GM12878 (cell line): ENCODE results near the gene IL16. TPM values are rescaled to one million over a fixed set of nuclear protein-coding genes. Genes with fewer than 3 reads are reported as not detected.
A peak's percentile ranks its signal among the peaks of the same experiment; 100 is the strongest.

Experiments used
- ATAC-seq: fragments of 200-7000 bp; cut with Tn5 transposase; 3 replicates; pipeline ENCODE4 v1.9.1; 2020; ENCODE audit warnings: mild to moderate bottlenecking, moderate library complexity
- BruUV-seq: library from RNA; stranded (reverse); fragments of 400-500 nt; replicated peaks from 2 replicates; lab custom pipeline; 2021; lab: Mats Ljungman, UMichigan
- CTCF ChIA-PET: fragments of 300-600 bp; sonication (Branson Sonifier 250); formaldehyde crosslinking; extraction: SDS; loops from one replicate; lab custom pipeline; 2021; ENCODE audit warnings: inconsistent platforms; lab: Yijun Ruan, JAX
- POLR2A ChIA-PET: fragments of 350-600 bp; formaldehyde crosslinking; extraction: SDS; loops from one replicate; lab custom pipeline; 2021; ENCODE audit warnings: inconsistent platforms; lab: Charles Lee
- RAD21 ChIA-PET: fragments of 300-600 bp; sonication (Branson Sonifier 250); formaldehyde crosslinking; loops from one replicate; lab custom pipeline; 2023; ENCODE audit warnings: antibody characterized with exemption; ENCODE audit not compliant: unreplicated experiment; lab: Charles Lee
- SMC1A ChIA-PET: fragments of 300-600 bp; sonication (Branson Sonifier 250); formaldehyde crosslinking; loops from one replicate; lab custom pipeline; 2023; ENCODE audit not compliant: unreplicated experiment, uncharacterized antibody; lab: Charles Lee
- DNase-seq: peaks from one replicate; pipeline ENCODE4 v3.0.0-alpha.2; 2011; ENCODE audit warnings: low read depth, low spot score
- FAIRE-seq: peaks from 3 replicates; lab custom pipeline; 2011; peaks lifted over from hg19 to GRCh38; lab: Jason Lieb, UNC
- H2AFZ ChIP-seq: 2 replicates; pipeline ENCODE4 v1.6.0; 2011; ENCODE audit warnings: low read depth, low read length, control low read depth; ENCODE audit not compliant: control insufficient read depth
- H3K27ac ChIP-seq: 2 replicates; pipeline ENCODE4 v1.5.1; 2011; ENCODE audit warnings: control low read depth; ENCODE audit not compliant: control insufficient read depth, insufficient read depth
- H3K27me3 ChIP-seq, 2 experiments: replicated peaks in 1 of 2; 2 replicates each; pipeline versions ENCODE4 v1.6.0 to v1.6.1; 2011; ENCODE audit warnings: low read length in 1 of 2; ENCODE audit not compliant: control insufficient read depth in 2 of 2, insufficient read depth in 2 of 2
- H3K36me3 ChIP-seq, 2 experiments: 2 replicates each; pipeline ENCODE4 v1.5.1; 2011; ENCODE audit warnings: low read length in 1 of 2; ENCODE audit not compliant: control insufficient read depth in 2 of 2, insufficient read depth in 2 of 2
- H3K4me1 ChIP-seq: 2 replicates; pipeline ENCODE4 v1.6.1; 2011; ENCODE audit warnings: mild to moderate bottlenecking, low read length, moderate library complexity, mixed read lengths; ENCODE audit not compliant: control insufficient read depth, insufficient read depth
- H3K4me2 ChIP-seq: 2 replicates; pipeline ENCODE4 v1.6.0; 2011; ENCODE audit warnings: control low read depth; ENCODE audit not compliant: control insufficient read depth, insufficient read depth
- H3K4me3 ChIP-seq: fragments of 200-600 bp; sonication (generic); 2 replicates; pipeline ENCODE4 v1.5.1; 2016
- H3K79me2 ChIP-seq: 2 replicates; pipeline ENCODE4 v1.6.0; 2011; ENCODE audit warnings: low read length; ENCODE audit not compliant: control insufficient read depth, insufficient read depth
- H3K9ac ChIP-seq: 2 replicates; pipeline ENCODE4 v1.8.0; 2011; ENCODE audit warnings: low read length, control low read depth, mixed read lengths; ENCODE audit not compliant: control insufficient read depth, insufficient read depth
- H3K9me3 ChIP-seq: replicated peaks from 3 replicates; pipeline ENCODE4 v1.5.1; 2011; ENCODE audit warnings: mild to moderate bottlenecking, low read length; ENCODE audit not compliant: control insufficient read depth, insufficient read depth
- H4K20me1 ChIP-seq: 2 replicates; pipeline ENCODE4 v1.6.0; 2011; ENCODE audit not compliant: control insufficient read depth, insufficient read depth
- ASH2L ChIP-seq: fragments of 300-600, 200-600 bp; sonication (generic); IDR thresholded peaks from 2 replicates; pipeline ENCODE4 v1.6.1; 2017; ENCODE audit warnings: low read depth, mild to moderate bottlenecking, borderline replicate concordance
- ATF7 ChIP-seq: fragments of 450-650 bp; IDR thresholded peaks from 2 replicates; pipeline ENCODE4 v1.6.1; 2016; ENCODE audit warnings: low read depth, mild to moderate bottlenecking
- BCL3 ChIP-seq: IDR thresholded peaks from 2 replicates; pipeline ENCODE4 v1.6.1; 2011; ENCODE audit warnings: borderline replicate concordance, low read depth, mild to moderate bottlenecking, moderate library complexity, low read length; ENCODE audit not compliant: insufficient read depth, poor library complexity, severe bottlenecking
- BHLHE40 ChIP-seq, 2 experiments: fragments of 450-650 bp in 1 of 2; IDR thresholded peaks; 2 replicates each; pipeline ENCODE4 v1.6.1; 2011 to 2017; ENCODE audit warnings: low read depth in 2 of 2, borderline replicate concordance in 1 of 2, improper control_type of control experiment in 1 of 2, low read length in 1 of 2, mild to moderate bottlenecking in 1 of 2
- E2F8 ChIP-seq: fragments of 450-650 bp; IDR thresholded peaks from 2 replicates; pipeline ENCODE4 v1.6.1; 2018; ENCODE audit warnings: mild to moderate bottlenecking, low read depth, moderate library complexity; ENCODE audit not compliant: partially characterized antibody
- EED ChIP-seq: sonication (generic); IDR thresholded peaks from 2 replicates; pipeline ENCODE4 v1.6.1; 2016; ENCODE audit warnings: antibody characterized with exemption, low read depth
- IRF4 ChIP-seq: IDR thresholded peaks from 2 replicates; pipeline ENCODE4 v1.6.1; 2011; ENCODE audit warnings: low read depth, low read length
- KAT2A ChIP-seq: conservative IDR thresholded peaks from 2 replicates; pipeline ENCODE4 v1.6.1; 2011; ENCODE audit warnings: low read depth, low read length; ENCODE audit not compliant: control insufficient read depth
- MTA2 ChIP-seq: fragments of 450-650 bp; IDR thresholded peaks from 2 replicates; pipeline ENCODE4 v1.6.1; 2016; ENCODE audit warnings: low read depth, mild to moderate bottlenecking, moderate library complexity
- NR2F1 ChIP-seq: fragments of 450-650 bp; conservative IDR thresholded peaks from 2 replicates; pipeline ENCODE4 v1.6.1; 2017; ENCODE audit warnings: mild to moderate bottlenecking
- POLR2AphosphoS2 ChIP-seq: IDR thresholded peaks from 2 replicates; pipeline ENCODE4 v1.6.1; 2011; ENCODE audit warnings: low read depth, mild to moderate bottlenecking, low read length, improper control_type of control experiment, moderate library complexity
- TBL1XR1 ChIP-seq: IDR thresholded peaks from 2 replicates; pipeline ENCODE4 v1.6.1; 2012; ENCODE audit warnings: low read depth, low read length, improper control_type of control experiment
- TCF3 ChIP-seq: IDR thresholded peaks from 2 replicates; pipeline ENCODE4 v1.6.1; 2012; ENCODE audit warnings: low read depth, mild to moderate bottlenecking, low read length, borderline replicate concordance; ENCODE audit not compliant: insufficient read depth
- YBX1 ChIP-seq: fragments of 450-650 bp; IDR thresholded peaks from 2 replicates; pipeline ENCODE4 v1.6.1; 2016; ENCODE audit warnings: antibody characterized with exemption
- ZBTB4 ChIP-seq: fragments of 450-650 bp; formaldehyde crosslinking; IDR thresholded peaks from 2 replicates; pipeline ENCODE4 v1.4.0; 2022; ENCODE audit warnings: mild to moderate bottlenecking, moderate library complexity
- WGBS: methylation state at CpG from one replicate; pipeline ENCODE4 v1.1.6; 2016; ENCODE audit warnings: low lambda C conversion rate; ENCODE audit not compliant: insufficient replicate concordance, insufficient coverage; ENCODE audit errors: missing lambda C conversion rate; 5-methylcytosine and 5-hydroxymethylcytosine counted together
- in situ Hi-C: fragments of 300-500 bp; cut with MboI; formaldehyde crosslinking; loops from 9 replicates; pipeline ENCODE4 v1.14.3; 2018; ENCODE audit warnings: mixed read lengths
- intact Hi-C: fragments of 100-400 bp; cut with micrococcal nuclease; formaldehyde crosslinking; loops from one replicate; pipeline ENCODE4 v1.14.2; 2022; ENCODE audit not compliant: unreplicated experiment
- polyA plus RNA-seq, 11 experiments: library from polyadenylated mRNA; depleted of rRNA in 4 of 11; unstranded in 6 of 11; stranded (reverse) in 5 of 11; fragments of >200 nt; fragmentation: Nextera tagmentation in 4 of 11; fragmentation: Illumina TruSeq in 1 of 11; extraction: Ambion mirVana in 4 of 11; extraction: Trizol in 1 of 11; gene quantifications; 1 replicate in 1 of 11; 2 replicates in 10 of 11; pipeline versions ENCODE4 v1.2.1 to v1.2.3, GENCODE V29; 2011 to 2016; ENCODE audit warnings: inconsistent platforms in 2 of 11, missing spikeins in 2 of 11, low read depth in 1 of 11
- total RNA-seq, 4 experiments: library from RNA; depleted of rRNA in 3 of 4; stranded (reverse); fragments of >200 nt in 3 of 4; fragmentation: Illumina TruSeq in 1 of 4; extraction: Trizol in 1 of 4; gene quantifications; 2 replicates each; pipeline versions ENCODE4 v1.2.1 to v1.2.3, GENCODE V29; 2013 to 2021

The IL16 gene
- total and polyA plus RNA-seq, 10 of the 15 experiments (the other 5 are each of a cell fraction or from before 2014, with no cell fraction given) = 21.7 to 206 (median 44.5) TPM

- TF ChIP-seq BCL3 (no peak), YBX1 (no peak), POLR2AphosphoS2 (0 out of 2 replicates have a peak, but pooled peaks have one; percentile 75), ATF7 (no peak), NR2F1 (no peak), TBL1XR1 (no peak)
These were observed 113.2 kb downstream of the IL16 start (continued) for GRCh38 chr15:81309647-81310450.

- DNase-seq (no peak), ATAC-seq (no peak), FAIRE-seq (no peak)
- in situ Hi-C loops (no loop called here), intact Hi-C loops (no loop called here)
- Histone ChIP-seq H4K20me1 (no peaks in the 10 kb centered on the region), H3K9ac (no peak overlapping the region), H3K4me1 (peaks cover 32% of the 10 kb centered on the region), H3K27me3 (no peaks in the 10 kb centered on the region), H3K79me2 (peaks cover 5% of the 10 kb centered on the region), H3K36me3 (peaks cover 30 to 53% of the 10 kb centered on the region in 2 experiments), H3K4me2 (no peak overlapping the region), H3K9me3 (no peaks in the 10 kb centered on the region), H3K27ac (no peak overlapping the region), H2AFZ (no peak overlapping the region), H3K4me3 (no peak overlapping the region)
- ChIA-PET RAD21 (interaction anchor here (1.8 to 2.2 kb wide), 5 partner anchors 8 to 35 kb away, joined by 5 to 31 read pairs (median 12); partner anchors contain the start of gene STARD5), POLR2A (interaction anchor here (1.3 to 2.0 kb wide), 4 partner anchors 9 to 18 kb away, joined by 5 to 20 read pairs (median 6); partner anchors contain the start of gene STARD5), SMC1A (interaction anchor here (1.2 to 4.0 kb wide), 8 partner anchors 9 to 45 kb away, joined by 3 to 55 read pairs (median 14); no protein-coding TSS in a partner anchor), CTCF (interaction anchor here (0.8 to 5.0 kb wide), 5 partner anchors 24 to 44 kb away, joined by 3 to 24 read pairs (median 8); no protein-coding TSS in a partner anchor)
- WGBS = 85% methylated on average over 5 of the region's 5 CpGs
- no TSS peak for BruUV-seq
- TF ChIP-seq ASH2L = no peak
- no peak for TF ChIP-seq BHLHE40 (IDR thresholded peaks at IDR 0.05; ENCODE audit: borderline replicate concordance in 1 of 2, low read depth in 2 of 2, low read length in 1 of 2)
- TF ChIP-seq TCF3 = no peak
- TF ChIP-seq EED = no peak
- TF ChIP-seq IRF4 = no peak
- no peak for TF ChIP-seq E2F8
- no peak for TF ChIP-seq ZBTB4
- TF ChIP-seq KAT2A = no peak
- TF ChIP-seq MTA2 = no peak
These were observed 113.8 kb downstream of the IL16 start for GRCh38 chr15:81310480-81310879.
